T-helper 1 cell treated with Interleukin-12 subunit alpha and Interleukin-12 subunit beta and Interleukin-4 antibody, amounts not matched to agents 30 μg/mL and 1 μg/mL, for 36 hours (primary cell): ENCODE results near the gene NIT2.
A peak's percentile ranks its signal among the peaks of the same experiment; 100 is the strongest.
"Not testable (repeated sequence)": the region's sequence is repeated elsewhere in the genome, so short reads cannot be mapped to it uniquely, and the experiment has no call there.

Experiments used
- H3K27ac Mint-ChIP-seq: one replicate; pipeline ENCODE4 v1.8.0; 2021; ENCODE audit warnings: mild to moderate bottlenecking, mixed read lengths
- H3K27me3 Mint-ChIP-seq: one replicate; pipeline ENCODE4 v1.8.0; 2021; ENCODE audit warnings: low read depth, mixed read lengths
- H3K36me3 Mint-ChIP-seq: one replicate; pipeline ENCODE4 v1.8.0; 2021; ENCODE audit warnings: low read depth, mixed read lengths
- H3K4me1 Mint-ChIP-seq: one replicate; pipeline ENCODE4 v1.8.0; 2021; ENCODE audit warnings: low read depth, mixed read lengths
- H3K4me3 Mint-ChIP-seq: one replicate; pipeline ENCODE4 v1.8.0; 2021; ENCODE audit warnings: mild to moderate bottlenecking, moderate library complexity, mixed read lengths
- H3K9me3 Mint-ChIP-seq: one replicate; pipeline ENCODE4 v1.8.0; 2021; ENCODE audit warnings: mixed read lengths

Gene NIT2

DNA sequence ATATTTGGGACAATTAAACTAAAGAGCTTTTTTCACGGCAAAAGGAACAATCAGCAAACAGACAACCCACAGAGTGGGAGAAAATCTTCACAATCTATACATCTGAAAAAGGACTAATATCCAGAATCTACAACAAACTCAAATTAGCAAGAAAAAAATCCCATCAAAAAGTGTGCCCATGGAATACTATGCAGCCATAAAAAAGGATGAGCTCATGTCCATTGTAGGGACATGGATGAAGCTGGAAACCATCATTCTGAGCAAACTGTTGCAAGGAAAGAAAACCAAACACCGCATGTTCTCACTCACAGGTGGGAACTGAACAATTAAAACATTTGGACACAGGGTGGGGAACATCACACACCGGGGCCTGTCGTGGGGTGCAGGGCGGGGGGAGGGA is 7.2 kb upstream of the NIT2 start:
- H3K4me3 Mint-ChIP-seq, H3K36me3 Mint-ChIP-seq, H3K9me3 Mint-ChIP-seq, H3K27ac Mint-ChIP-seq, H3K27me3 Mint-ChIP-seq, H3K4me1 Mint-ChIP-seq: not testable (repeated sequence)

- H3K36me3 Mint-ChIP-seq = peaks cover 8% of the 10 kb centered on the region
- no peak overlapping the region for H3K27ac Mint-ChIP-seq
- peaks cover 9% of the 10 kb centered on the region for H3K9me3 Mint-ChIP-seq
- no peaks in the 10 kb centered on the region for H3K27me3 Mint-ChIP-seq
- H3K4me1 Mint-ChIP-seq = peaks cover 2% of the 10 kb centered on the region
- no peak overlapping the region for H3K4me3 Mint-ChIP-seq
Measured at GRCh38 chr3:100329800-100330489, 4.6 kb upstream of the NIT2 start.

DNA sequence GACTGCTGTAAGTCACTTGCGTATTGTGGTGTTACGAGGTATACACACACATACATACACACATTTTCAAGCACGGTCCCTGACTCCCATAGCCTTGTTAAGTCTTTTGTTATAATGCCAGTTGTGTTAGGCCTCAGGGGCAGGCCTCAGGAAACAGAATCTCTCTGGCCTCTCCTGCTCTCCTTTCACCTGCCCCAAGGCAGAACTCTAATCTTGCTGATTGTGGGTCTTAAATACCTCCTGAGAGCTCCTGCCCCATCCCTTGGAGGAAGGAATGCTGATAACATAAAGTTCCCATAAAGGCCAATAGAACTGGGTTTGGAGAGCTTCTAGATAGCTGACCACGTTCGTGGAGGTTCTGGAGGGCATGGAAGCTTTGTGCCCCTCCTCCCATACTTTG is 3.9 kb upstream of the NIT2 start:
- H3K4me1 Mint-ChIP-seq = peaks cover 9% of the 10 kb centered on the region

DNA sequence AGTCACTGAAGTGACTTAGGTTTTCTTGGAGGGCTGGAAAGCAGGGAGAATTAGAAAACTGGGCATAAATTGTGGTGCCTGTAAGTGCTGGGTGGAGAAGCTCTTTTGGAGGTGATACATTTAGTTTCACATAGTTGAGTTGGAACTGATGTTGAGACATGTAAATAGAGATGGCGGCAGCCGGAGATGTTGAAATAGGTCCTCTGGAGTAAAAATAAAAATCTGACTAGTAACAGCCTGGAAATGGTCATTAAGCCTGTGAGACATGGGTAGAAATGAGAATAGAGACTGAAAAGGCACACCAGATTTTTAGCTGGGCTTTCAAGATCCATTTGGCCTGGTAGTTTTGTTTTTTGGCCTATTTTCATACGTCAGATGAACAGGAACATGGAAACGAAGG is 2.9 kb upstream of the NIT2 start:
- Mint-ChIP-seq H3K27me3 (no peaks in the 10 kb centered on the region), H3K27ac (no peak overlapping the region), H3K4me3 (no peak overlapping the region), H3K9me3 (peaks cover 9% of the 10 kb centered on the region), H3K36me3 (peaks cover 9% of the 10 kb centered on the region), H3K4me1 (peaks cover 13% of the 10 kb centered on the region)

More for the DNA sequence above, 3.9 kb upstream of the NIT2 start:
- H3K4me3 Mint-ChIP-seq = no peak overlapping the region
- H3K27ac Mint-ChIP-seq = no peak overlapping the region
- peaks cover 8% of the 10 kb centered on the region for H3K36me3 Mint-ChIP-seq
- peaks cover 9% of the 10 kb centered on the region for H3K9me3 Mint-ChIP-seq
- no peaks in the 10 kb centered on the region for H3K27me3 Mint-ChIP-seq

- Mint-ChIP-seq H3K27me3 (no peaks in the 10 kb centered on the region), H3K9me3 (no peaks in the 10 kb centered on the region), H3K27ac (no peak overlapping the region), H3K4me1 (peaks cover 13% of the 10 kb centered on the region), H3K4me3 (no peak overlapping the region), H3K36me3 (peaks cover 2% of the 10 kb centered on the region)
Measured at GRCh38 chr3:100333051-100333450, 1.5 kb upstream of the NIT2 start.

DNA sequence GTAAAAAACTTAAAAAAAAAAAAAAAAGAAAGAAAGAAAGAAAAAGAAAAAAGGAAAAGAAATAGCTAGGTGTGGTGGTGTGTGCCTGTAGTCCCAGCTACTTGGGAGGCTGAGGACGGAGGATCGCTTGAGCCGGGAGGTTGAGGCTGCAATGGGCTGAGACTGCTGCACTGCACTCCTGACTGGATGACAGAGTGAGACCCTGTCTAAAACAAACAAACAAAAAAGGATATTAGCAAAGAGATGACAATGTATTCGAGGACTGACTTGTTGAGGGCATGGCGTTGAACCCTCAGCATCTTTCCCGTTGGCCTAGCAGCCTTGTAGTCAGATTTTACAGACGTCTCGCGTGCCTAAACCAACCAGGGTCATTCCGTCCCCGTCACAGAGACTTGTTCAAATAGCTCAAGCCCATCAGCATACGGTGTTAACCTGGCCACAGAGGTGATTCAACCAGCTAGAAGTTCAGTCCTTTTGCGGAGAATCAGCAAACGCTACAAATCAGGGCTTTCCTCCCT is 528 bp upstream of the NIT2 start:
- H3K4me1 Mint-ChIP-seq = peaks cover 13% of the 10 kb centered on the region
- H3K36me3 Mint-ChIP-seq = peaks cover 2% of the 10 kb centered on the region
- H3K4me3 Mint-ChIP-seq = peak overlapping the region; percentile 80
- H3K27me3 Mint-ChIP-seq = no peaks in the 10 kb centered on the region
- H3K27ac Mint-ChIP-seq = peak overlapping the region; percentile 66
- no peaks in the 10 kb centered on the region for H3K9me3 Mint-ChIP-seq

DNA sequence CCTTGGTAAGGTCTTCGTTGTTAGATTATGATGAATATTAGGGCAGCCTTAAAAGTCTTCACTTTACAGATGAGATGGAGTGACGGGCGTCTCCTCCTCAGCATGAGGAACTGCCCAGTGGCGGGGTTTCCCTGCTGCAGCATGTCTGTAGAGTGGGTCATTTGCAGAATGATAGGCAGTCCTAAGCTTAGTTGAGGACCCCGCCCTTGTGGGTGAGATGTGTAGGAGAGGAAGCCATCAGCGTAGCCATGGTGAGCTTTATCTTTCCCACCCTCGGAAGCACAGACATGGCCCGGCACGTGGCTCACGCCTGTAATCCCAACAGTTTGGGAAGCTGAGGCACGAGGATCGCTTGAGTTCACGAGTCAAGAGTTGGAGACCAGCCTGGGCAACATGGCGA is 877 bp downstream of the NIT2 start:
- Mint-ChIP-seq H3K9me3 (no peaks in the 10 kb centered on the region), H3K27ac (peak overlapping the region; percentile 90), H3K4me1 (peaks cover 13% of the 10 kb centered on the region), H3K36me3 (peaks cover 2% of the 10 kb centered on the region), H3K27me3 (no peaks in the 10 kb centered on the region), H3K4me3 (peak overlapping the region; percentile 90)

DNA sequence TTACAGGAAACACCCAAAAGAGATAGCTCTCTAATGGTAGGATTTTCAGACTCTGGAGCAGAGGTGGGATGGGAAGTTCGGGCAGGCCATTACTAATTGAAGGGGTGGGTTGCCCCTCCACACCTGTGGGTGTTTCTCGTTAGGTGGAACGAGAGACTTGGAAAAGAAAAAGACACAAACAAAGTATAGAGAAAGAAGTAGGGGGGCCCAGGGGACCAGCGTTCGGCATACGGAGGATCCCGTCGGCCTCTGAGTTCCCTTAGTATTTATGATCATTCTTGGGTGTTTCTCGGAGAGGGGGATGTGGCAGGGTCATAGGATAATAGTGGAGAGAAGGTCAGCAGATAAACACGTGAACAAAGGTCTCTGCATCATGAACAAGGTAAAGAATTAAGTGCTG is 1.7 kb downstream of the NIT2 start:
- H3K9me3 Mint-ChIP-seq, H3K36me3 Mint-ChIP-seq, H3K27me3 Mint-ChIP-seq, H3K27ac Mint-ChIP-seq, H3K4me3 Mint-ChIP-seq: not testable (repeated sequence)
- peaks cover 13% of the 10 kb centered on the region for H3K4me1 Mint-ChIP-seq

DNA sequence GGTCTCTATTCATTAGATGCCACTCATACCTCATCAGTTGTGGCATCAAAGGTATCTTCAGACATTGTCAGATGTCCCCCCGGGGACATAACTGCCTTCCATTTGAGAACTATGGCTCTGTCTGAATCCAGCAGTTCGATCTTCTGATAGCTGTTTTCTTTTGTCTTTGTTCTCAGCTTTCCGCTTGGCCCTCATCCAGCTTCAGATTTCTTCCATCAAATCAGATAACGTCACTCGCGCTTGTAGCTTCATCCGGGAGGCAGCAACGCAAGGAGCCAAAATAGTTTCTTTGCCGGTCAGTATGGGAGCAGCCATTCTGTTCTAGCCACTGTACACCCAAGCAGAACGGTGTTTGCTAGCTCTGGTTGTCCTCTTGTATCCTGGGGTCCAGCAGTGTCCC is 4.4 kb downstream of the NIT2 start:
- Mint-ChIP-seq H3K36me3 (peaks cover 23% of the 10 kb centered on the region), H3K27ac (no peak overlapping the region), H3K9me3 (no peaks in the 10 kb centered on the region), H3K4me3 (no peak overlapping the region), H3K4me1 (peaks cover 25% of the 10 kb centered on the region), H3K27me3 (no peaks in the 10 kb centered on the region)

- peaks cover 29% of the 10 kb centered on the region for H3K36me3 Mint-ChIP-seq
- H3K4me3 Mint-ChIP-seq = no peak overlapping the region
Measured at GRCh38 chr3:100339786-100340185, 5.2 kb downstream of the NIT2 start.

DNA sequence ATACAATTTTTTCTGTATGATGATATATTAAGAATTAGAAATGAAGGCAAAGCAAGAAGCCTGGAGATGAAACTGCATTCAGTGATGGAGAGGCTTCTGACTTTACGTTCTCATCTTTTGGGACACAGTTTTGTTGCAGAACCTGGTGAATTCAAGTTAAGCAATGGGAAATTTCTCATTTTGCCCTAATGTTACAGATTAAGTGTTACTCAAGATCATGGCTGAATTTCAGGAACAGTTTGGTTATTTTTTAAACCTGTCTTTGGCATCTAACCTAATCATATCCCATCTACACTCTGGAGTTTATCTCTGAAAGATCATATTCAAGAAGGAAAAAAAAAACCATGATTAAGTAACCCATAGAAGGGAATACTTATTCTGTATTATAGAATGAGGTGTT is 6.0 kb downstream of the NIT2 start:
- H3K4me1 Mint-ChIP-seq = peaks cover 23% of the 10 kb centered on the region
- H3K4me3 Mint-ChIP-seq = no peak overlapping the region
- no peaks in the 10 kb centered on the region for H3K27me3 Mint-ChIP-seq
- no peaks in the 10 kb centered on the region for H3K9me3 Mint-ChIP-seq
- H3K36me3 Mint-ChIP-seq = peaks cover 33% of the 10 kb centered on the region
- H3K27ac Mint-ChIP-seq = no peak overlapping the region

More at GRCh38 chr3:100339786-100340185, 5.2 kb downstream of the NIT2 start:
- Mint-ChIP-seq H3K9me3 (no peaks in the 10 kb centered on the region), H3K27me3 (no peaks in the 10 kb centered on the region), H3K27ac (no peak overlapping the region), H3K4me1 (peaks cover 29% of the 10 kb centered on the region)

DNA sequence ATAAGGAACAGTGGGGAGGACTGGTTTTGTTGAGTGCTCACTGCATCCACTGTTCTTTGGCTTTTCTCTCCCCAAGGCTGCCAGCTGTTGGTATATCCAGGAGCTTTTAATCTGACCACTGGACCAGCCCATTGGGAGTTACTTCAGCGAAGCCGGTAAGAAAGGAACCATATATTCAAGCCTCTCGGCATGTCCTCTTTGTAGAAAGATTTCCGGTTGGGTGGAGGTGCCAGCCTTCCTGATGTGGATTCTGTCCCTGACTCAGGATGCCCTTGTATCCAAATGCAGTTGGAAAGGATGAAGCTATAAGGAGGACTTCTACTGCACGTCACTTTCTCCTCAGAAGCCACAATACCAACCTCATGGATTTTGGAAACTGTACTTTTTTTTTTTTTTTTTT is 14.2 kb downstream of the NIT2 start:
- H3K9me3 Mint-ChIP-seq = no peaks in the 10 kb centered on the region
- no peaks in the 10 kb centered on the region for H3K27me3 Mint-ChIP-seq
- H3K36me3 Mint-ChIP-seq = peaks cover 60% of the 10 kb centered on the region
- no peak overlapping the region for H3K27ac Mint-ChIP-seq
- H3K4me1 Mint-ChIP-seq = peaks cover 8% of the 10 kb centered on the region
- H3K4me3 Mint-ChIP-seq = no peak overlapping the region

- H3K4me3 Mint-ChIP-seq, H3K27me3 Mint-ChIP-seq, H3K27ac Mint-ChIP-seq, H3K4me1 Mint-ChIP-seq, H3K9me3 Mint-ChIP-seq: not testable (repeated sequence)
- H3K36me3 Mint-ChIP-seq = peaks cover 44% of the 10 kb centered on the region
Measured at GRCh38 chr3:100351770-100352169, 17.2 kb downstream of the NIT2 start.

- no peaks in the 10 kb centered on the region for H3K4me1 Mint-ChIP-seq
- H3K4me3 Mint-ChIP-seq = no peak overlapping the region
- no peak overlapping the region for H3K27ac Mint-ChIP-seq
- peaks cover 45% of the 10 kb centered on the region for H3K36me3 Mint-ChIP-seq
- H3K27me3 Mint-ChIP-seq = no peaks in the 10 kb centered on the region
- H3K9me3 Mint-ChIP-seq = no peaks in the 10 kb centered on the region
Measured at GRCh38 chr3:100352296-100353231, 18.0 kb downstream of the NIT2 start.

GRCh38 chr3:100354850-100355249 is 20.3 kb downstream of the NIT2 start:
- no peaks in the 10 kb centered on the region for H3K4me1 Mint-ChIP-seq
- H3K9me3 Mint-ChIP-seq = no peaks in the 10 kb centered on the region
- peaks cover 40% of the 10 kb centered on the region for H3K36me3 Mint-ChIP-seq
- H3K27me3 Mint-ChIP-seq = no peaks in the 10 kb centered on the region
- H3K4me3 Mint-ChIP-seq = no peak overlapping the region
- no peak overlapping the region for H3K27ac Mint-ChIP-seq
